MCF 10A (cell line): ENCODE data around the gene SEC24D. TPM values are rescaled to one million over a fixed set of nuclear protein-coding genes. Genes with fewer than 3 reads are reported as not detected.
A peak's percentile ranks its signal among the peaks of the same experiment; 100 is the strongest.

Experiments
- BruUV-seq: library from RNA; stranded (reverse); fragments of 400-500 nt; replicated peaks from 2 replicates; lab custom pipeline; 2021; lab: Mats Ljungman, UMichigan
- CTCF ChIA-PET: fragments of 300-600 bp; sonication (Branson Sonifier 250); formaldehyde crosslinking; extraction: SDS; loops from one replicate; lab custom pipeline; 2021; ENCODE audit warnings: antibody characterized with exemption, inconsistent platforms; lab: Yijun Ruan, JAX
- POLR2A ChIA-PET: fragments of 300-600, 350-650 bp; sonication (Branson Sonifier 250); formaldehyde crosslinking; extraction: SDS; loops from one replicate; lab custom pipeline; 2020; ENCODE audit warnings: antibody characterized with exemption, inconsistent platforms; lab: Yijun Ruan, JAX
- DNase-seq: peaks from one replicate; pipeline ENCODE4 v3.0.0-alpha.2; 2018; ENCODE audit not compliant: unreplicated experiment
- H3K27ac Mint-ChIP-seq: one replicate; pipeline ENCODE4 v1.8.0; 2022; ENCODE audit warnings: mild to moderate bottlenecking, low read depth, mixed read lengths; ENCODE audit not compliant: unreplicated experiment
- H3K27me3 Mint-ChIP-seq: one replicate; pipeline ENCODE4 v1.8.0; 2022; ENCODE audit warnings: mixed read lengths; ENCODE audit not compliant: insufficient read depth, unreplicated experiment
- H3K36me3 Mint-ChIP-seq: one replicate; pipeline ENCODE4 v1.8.0; 2022; ENCODE audit warnings: mild to moderate bottlenecking, moderate library complexity, mixed read lengths; ENCODE audit not compliant: insufficient read depth, unreplicated experiment
- H3K4me1 Mint-ChIP-seq: one replicate; pipeline ENCODE4 v1.8.0; 2022; ENCODE audit warnings: mixed read lengths; ENCODE audit not compliant: insufficient read depth, unreplicated experiment
- H3K4me3 Mint-ChIP-seq: one replicate; pipeline ENCODE4 v1.8.0; 2022; ENCODE audit warnings: mild to moderate bottlenecking, moderate library complexity, mixed read lengths; ENCODE audit not compliant: unreplicated experiment
- H3K9me3 Mint-ChIP-seq: one replicate; pipeline ENCODE4 v1.8.0; 2022; ENCODE audit warnings: mixed read lengths; ENCODE audit not compliant: unreplicated experiment
- intact Hi-C: fragments of 100-400 bp; cut with micrococcal nuclease; formaldehyde crosslinking; loops from 2 replicates; pipeline ENCODE4 v1.14.1; 2022
- total RNA-seq: library from RNA; stranded (reverse); gene quantifications from 2 replicates; pipeline ENCODE4 v1.2.3, GENCODE V29; 2022
- TF ChIP-seq, protein P1 (sequence below): fragments of 200-600 bp; IDR thresholded peaks from one replicate; pipeline ENCODE4 v1.8.0; 2022; ENCODE audit warnings: antibody characterized with exemption, mild to moderate bottlenecking; ENCODE audit not compliant: unreplicated experiment

SEC24D gene
- total RNA-seq, 1 experiment from 2014 or later, result 117 TPM

DNA sequence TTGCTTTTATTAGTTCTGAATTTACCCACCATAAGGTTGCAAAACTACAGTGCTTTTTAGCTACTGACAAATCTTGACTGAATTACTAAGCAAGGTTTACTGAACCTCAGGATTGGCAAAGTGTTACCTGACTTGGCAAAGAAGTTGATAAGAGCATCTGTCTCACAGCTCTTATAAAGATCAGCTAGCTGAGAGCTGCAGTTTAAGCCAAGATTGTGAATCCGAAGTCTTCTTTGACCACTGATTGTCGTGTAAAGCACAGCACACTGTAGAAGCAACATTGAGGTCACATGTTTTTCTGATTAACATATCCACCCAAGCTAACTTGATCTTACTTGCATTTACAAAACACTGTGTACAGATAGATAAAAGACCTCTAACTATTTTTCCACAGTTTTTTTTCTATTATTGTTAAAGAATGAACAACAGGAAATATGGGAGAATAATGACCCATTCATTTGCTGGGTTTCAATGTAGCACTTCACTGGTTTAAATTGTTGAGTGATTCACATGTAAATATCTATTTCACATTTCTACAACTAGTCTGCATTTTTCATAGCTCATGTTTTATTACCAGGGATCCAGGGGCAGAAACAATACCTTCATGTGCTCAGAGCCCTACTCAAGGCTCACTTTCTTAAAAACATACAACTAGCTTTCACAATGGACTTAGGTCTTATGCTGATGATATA, 96.8 kb downstream of the SEC24D start:
- H3K27me3 Mint-ChIP-seq, result no peaks in the 10 kb centered on the region
- no TSS peak for BruUV-seq
- ChIA-PET CTCF (interaction anchor here (0.6 to 3.5 kb wide), 10 partner anchors 9 to 1416 kb away, joined by 3 to 27 read pairs (median 4); partner anchors contain the start of gene SYNPO2), POLR2A (interaction anchor here (0.6 to 0.8 kb wide), 2 partner anchors 229 to 1818 kb away, joined by 3 to 7 read pairs; no protein-coding TSS in a partner anchor)
- TF ChIP-seq, protein P1, sequence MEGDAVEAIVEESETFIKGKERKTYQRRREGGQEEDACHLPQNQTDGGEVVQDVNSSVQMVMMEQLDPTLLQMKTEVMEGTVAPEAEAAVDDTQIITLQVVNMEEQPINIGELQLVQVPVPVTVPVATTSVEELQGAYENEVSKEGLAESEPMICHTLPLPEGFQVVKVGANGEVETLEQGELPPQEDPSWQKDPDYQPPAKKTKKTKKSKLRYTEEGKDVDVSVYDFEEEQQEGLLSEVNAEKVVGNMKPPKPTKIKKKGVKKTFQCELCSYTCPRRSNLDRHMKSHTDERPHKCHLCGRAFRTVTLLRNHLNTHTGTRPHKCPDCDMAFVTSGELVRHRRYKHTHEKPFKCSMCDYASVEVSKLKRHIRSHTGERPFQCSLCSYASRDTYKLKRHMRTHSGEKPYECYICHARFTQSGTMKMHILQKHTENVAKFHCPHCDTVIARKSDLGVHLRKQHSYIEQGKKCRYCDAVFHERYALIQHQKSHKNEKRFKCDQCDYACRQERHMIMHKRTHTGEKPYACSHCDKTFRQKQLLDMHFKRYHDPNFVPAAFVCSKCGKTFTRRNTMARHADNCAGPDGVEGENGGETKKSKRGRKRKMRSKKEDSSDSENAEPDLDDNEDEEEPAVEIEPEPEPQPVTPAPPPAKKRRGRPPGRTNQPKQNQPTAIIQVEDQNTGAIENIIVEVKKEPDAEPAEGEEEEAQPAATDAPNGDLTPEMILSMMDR, result no peak
- intact Hi-C loops, result no loop called here
- no peak overlapping the region for H3K4me3 Mint-ChIP-seq
- no peaks in the 10 kb centered on the region for H3K4me1 Mint-ChIP-seq
- no peak overlapping the region for H3K27ac Mint-ChIP-seq
- peaks cover 78% of the 10 kb centered on the region for H3K36me3 Mint-ChIP-seq
- H3K9me3 Mint-ChIP-seq, result no peaks in the 10 kb centered on the region
- DNase-seq, result no peak

DNA sequence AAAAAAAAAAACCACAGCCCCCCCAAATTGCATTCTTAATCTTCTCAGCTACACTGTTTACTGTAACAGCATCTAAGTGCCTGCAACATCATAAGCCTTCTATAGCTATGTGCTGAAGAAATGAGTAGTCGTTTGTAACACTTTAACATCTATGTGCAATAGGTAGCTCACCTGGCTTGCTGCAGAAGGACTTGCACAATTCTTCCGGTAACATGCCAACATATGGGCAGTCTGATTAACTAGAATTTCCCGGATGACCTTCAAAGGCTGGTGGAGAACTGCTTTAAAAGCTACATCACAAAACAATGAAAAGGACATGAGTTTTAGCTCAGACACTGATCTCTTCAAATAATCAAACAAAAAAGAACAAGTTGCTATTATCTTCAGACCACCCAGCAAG, 97.8 kb downstream of the SEC24D start:
- no peak overlapping the region for H3K4me3 Mint-ChIP-seq
- H3K27me3 Mint-ChIP-seq, result no peaks in the 10 kb centered on the region
- H3K27ac Mint-ChIP-seq, result no peak overlapping the region
- peaks cover 5% of the 10 kb centered on the region for H3K4me1 Mint-ChIP-seq
- peak; percentile 43 for DNase-seq
- BruUV-seq, result no TSS peak
- ChIA-PET POLR2A (no interaction called here), CTCF (interaction anchor here (0.9 to 3.5 kb wide), 6 partner anchors 34 to 231 kb away, joined by 3 to 27 read pairs (median 4); no protein-coding TSS in a partner anchor)
- TF ChIP-seq, protein P1, result no peak
- H3K36me3 Mint-ChIP-seq, result peaks cover 78% of the 10 kb centered on the region
- intact Hi-C loops, result no loop called here
- no peaks in the 10 kb centered on the region for H3K9me3 Mint-ChIP-seq

DNA sequence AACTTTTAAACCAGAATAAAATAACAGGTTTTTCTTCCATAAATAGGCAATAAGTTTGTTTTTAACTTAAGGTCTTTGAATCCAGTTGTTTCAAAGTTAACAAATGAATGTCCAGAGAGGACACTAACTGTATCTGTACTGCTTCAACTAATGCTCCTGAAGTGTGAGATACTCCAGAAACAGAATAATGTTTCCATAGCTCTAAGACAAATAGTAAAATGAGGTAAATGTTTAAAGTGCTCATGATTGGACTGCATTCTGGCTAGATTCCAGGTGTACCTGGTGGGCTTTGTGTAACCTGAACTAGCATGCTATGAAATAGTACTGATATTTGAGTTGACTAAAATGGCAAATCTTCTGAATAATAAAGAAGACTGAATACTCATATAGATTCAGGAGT, 99.0 kb downstream of the SEC24D start:
- Mint-ChIP-seq H3K27me3 (no peaks in the 10 kb centered on the region), H3K9me3 (no peaks in the 10 kb centered on the region), H3K4me3 (no peak overlapping the region), H3K36me3 (peaks cover 82% of the 10 kb centered on the region), H3K4me1 (peaks cover 13% of the 10 kb centered on the region), H3K27ac (no peak overlapping the region)
- TF ChIP-seq, protein P1, result no peak
- intact Hi-C loops, result no loop called here
- no TSS peak for BruUV-seq
- ChIA-PET CTCF (interaction anchor here (1.1 to 3.5 kb wide), 2 partner anchors 154 to 232 kb away, joined by 5 to 27 read pairs; no protein-coding TSS in a partner anchor), POLR2A (no interaction called here)
- DNase-seq, result no peak

DNA sequence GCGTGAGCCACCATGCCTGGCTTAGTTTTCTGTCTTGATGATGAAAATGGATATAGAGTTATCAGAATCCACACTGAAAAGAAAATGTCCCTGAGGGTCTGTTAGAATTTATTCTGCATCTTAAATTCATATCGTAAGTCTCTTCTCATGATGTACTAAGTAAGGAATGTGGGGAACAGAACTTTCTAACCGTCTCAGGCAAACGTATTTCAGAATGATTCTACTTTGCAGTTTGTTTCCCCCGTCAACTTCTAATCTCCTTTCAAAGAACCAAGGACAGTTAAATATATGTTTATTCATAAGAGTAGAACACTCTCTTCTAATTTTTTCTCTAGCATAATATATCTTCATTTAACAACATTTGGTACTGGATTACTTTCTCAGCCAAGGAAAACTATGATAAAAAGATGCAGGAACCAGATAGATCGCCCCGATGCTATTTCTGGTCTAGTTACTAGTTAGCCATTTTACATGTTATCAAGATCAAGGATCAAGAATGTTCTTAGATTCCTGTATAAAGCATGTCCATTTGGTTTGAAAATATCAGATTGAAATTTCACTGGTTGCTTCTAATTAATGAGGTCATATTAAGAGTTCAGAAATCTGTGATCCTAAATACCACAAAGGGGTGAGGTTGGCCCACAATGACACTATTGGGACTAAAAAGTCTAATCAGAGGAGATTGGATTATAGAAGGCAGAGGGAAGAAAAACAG, 101.3 kb downstream of the SEC24D start:
- Mint-ChIP-seq H3K4me3 (no peak overlapping the region), H3K27ac (no peak overlapping the region), H3K36me3 (peaks cover 80% of the 10 kb centered on the region), H3K4me1 (peaks cover 13% of the 10 kb centered on the region), H3K27me3 (no peaks in the 10 kb centered on the region), H3K9me3 (no peaks in the 10 kb centered on the region)
- no TSS peak for BruUV-seq
- ChIA-PET POLR2A (interaction anchor here (0.6 to 0.8 kb wide), 3 partner anchors 12 to 1121 kb away, joined by 3 to 5 read pairs (median 4); no protein-coding TSS in a partner anchor), CTCF (interaction anchor here (0.6 to 0.9 kb wide), 4 partner anchors 13 to 282 kb away, joined by 3 to 6 read pairs (median 4); no protein-coding TSS in a partner anchor)
- DNase-seq, result no peak
- intact Hi-C loops, result no loop called here
- TF ChIP-seq, protein P1, result no peak
